Upper lobe of left lung (tissue), 6 donors: ENCODE measurements around the gene STIM2. TPM values are rescaled to one million over a fixed set of nuclear protein-coding genes. Genes with fewer than 3 reads are reported as not detected.
"Not testable (repeated sequence)": the region's sequence is repeated elsewhere in the genome, so short reads cannot be mapped to it uniquely, and the experiment has no call there.

Source experiments
- ATAC-seq, 2 donors: fragments of 200-7000 bp; cut with Tn5 transposase; one replicate each; pipeline ENCODE4 v1.9.1; 2022; ENCODE audit warnings: mild to moderate bottlenecking in 2 of 2, moderate library complexity in 2 of 2; ENCODE audit not compliant: low FRiP score in 2 of 2
- DNase-seq, 2 donors: peaks; one replicate each; pipeline ENCODE4 v3.0.0-alpha.2; 2019 to 2020
- H3K27ac ChIP-seq, 4 donors: fragments of 200-600 bp; sonication (generic); one replicate each; pipeline ENCODE4 v1.5.1; 2016 to 2019
- H3K27me3 ChIP-seq, 4 donors: fragments of 200-600 bp; sonication (generic); one replicate each; pipeline ENCODE4 v1.5.1; 2017 to 2019
- H3K36me3 ChIP-seq, 4 donors: fragments of 200-600 bp; sonication (generic); one replicate each; pipeline ENCODE4 v1.5.1; 2016 to 2019
- H3K4me1 ChIP-seq, 4 donors: fragments of 200-600 bp; sonication (generic); one replicate each; pipeline ENCODE4 v1.5.1; 2018 to 2019
- H3K4me3 ChIP-seq, 4 donors: fragments of 200-600 bp; sonication (generic); one replicate each; pipeline ENCODE4 v1.5.1; 2017 to 2019; ENCODE audit warnings: mild to moderate bottlenecking in 2 of 4, moderate library complexity in 1 of 4
- H3K9me3 ChIP-seq, 4 donors: fragments of 200-600 bp; sonication (generic); one replicate each; pipeline ENCODE4 v1.5.1; 2018 to 2019
- EP300 ChIP-seq, 4 donors: sonication (generic); formaldehyde crosslinking; IDR thresholded peaks; one replicate each; pipeline ENCODE4 v1.5.1; 2017; ENCODE audit warnings: antibody characterized with exemption in 4 of 4, control low read depth in 2 of 4
- POLR2A ChIP-seq, 4 donors: fragments of 450-650 bp; IDR thresholded peaks; one replicate each; pipeline ENCODE4 v1.5.1; 2016 to 2017; ENCODE audit warnings: antibody characterized with exemption in 4 of 4, mild to moderate bottlenecking in 2 of 4
- POLR2AphosphoS5 ChIP-seq, 2 donors: sonication (generic); formaldehyde crosslinking; IDR thresholded peaks; one replicate each; pipeline ENCODE4 v1.5.1; 2017; ENCODE audit warnings: antibody characterized with exemption in 2 of 2
- WGBS, 2 donors: methylation state at CpG; one replicate each; pipeline ENCODE4 v1.1.5; 2017 to 2018; 5-methylcytosine and 5-hydroxymethylcytosine counted together
- total RNA-seq, 6 donors: library from RNA; depleted of rRNA in 4 of 6; stranded (reverse); fragments of >200 nt in 4 of 6; gene quantifications; one replicate each; pipeline versions ENCODE4 v1.1.0 to v1.2.1, GENCODE V29; 2016 to 2021
- TF ChIP-seq, protein P1 (sequence below), 6 experiments: fragments of 450-650 bp in 4 of 6; fragments of 200-600 bp in 2 of 6; sonication (generic) in 2 of 6; IDR thresholded peaks; one replicate each; pipeline ENCODE4 v1.5.1; 2016 to 2019; ENCODE audit warnings: antibody characterized with exemption in 6 of 6
- donor health status: DM: no; HTN: no; CAD: no; lungs with moderate emphysema.
- donor health status: DM: no; HTN: yes; CAD: no; lungs with severe emphysema.

Gene STIM2
- total RNA-seq, 6 donors from 2014 or later = 21.6 to 54.3 (median 37.8) TPM

DNA sequence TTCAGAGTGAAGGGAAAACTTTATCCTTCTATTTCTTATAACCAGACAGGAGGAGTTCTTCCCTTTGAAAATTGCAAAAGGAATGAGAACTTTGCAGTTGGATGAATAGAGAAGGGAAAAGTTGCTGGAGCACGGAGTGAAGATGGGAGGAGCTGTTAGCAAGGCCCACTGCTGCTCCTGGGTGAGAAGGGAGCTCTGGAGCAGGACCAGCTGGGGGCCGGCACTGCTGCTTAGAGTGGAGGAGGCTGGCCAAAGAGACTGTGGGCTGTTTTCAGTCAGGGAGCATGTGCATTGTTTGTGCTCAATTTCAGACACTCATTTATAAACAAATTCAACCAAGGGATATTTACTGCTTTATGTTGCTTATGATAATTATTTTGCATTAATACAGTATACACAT is 164.2 kb downstream of the STIM2 start:
- Histone ChIP-seq H3K9me3 (no peaks in the 10 kb centered on the region), H3K27ac (no peak overlapping the region), H3K4me3 (no peak overlapping the region), H3K4me1 (peaks cover 0 to 2% (median 0%) of the 10 kb centered on the region in 4 donors), H3K36me3 (peaks cover 5 to 23% (median 14%) of the 10 kb centered on the region in 4 donors), H3K27me3 (no peaks in the 10 kb centered on the region)
- TF ChIP-seq POLR2AphosphoS5 (IDR thresholded peaks at IDR 0.05) (no peak), EP300 (IDR thresholded peaks at IDR 0.05) (no peak), POLR2A (IDR thresholded peaks at IDR 0.05) (no peak)
- TF ChIP-seq, protein P1, sequence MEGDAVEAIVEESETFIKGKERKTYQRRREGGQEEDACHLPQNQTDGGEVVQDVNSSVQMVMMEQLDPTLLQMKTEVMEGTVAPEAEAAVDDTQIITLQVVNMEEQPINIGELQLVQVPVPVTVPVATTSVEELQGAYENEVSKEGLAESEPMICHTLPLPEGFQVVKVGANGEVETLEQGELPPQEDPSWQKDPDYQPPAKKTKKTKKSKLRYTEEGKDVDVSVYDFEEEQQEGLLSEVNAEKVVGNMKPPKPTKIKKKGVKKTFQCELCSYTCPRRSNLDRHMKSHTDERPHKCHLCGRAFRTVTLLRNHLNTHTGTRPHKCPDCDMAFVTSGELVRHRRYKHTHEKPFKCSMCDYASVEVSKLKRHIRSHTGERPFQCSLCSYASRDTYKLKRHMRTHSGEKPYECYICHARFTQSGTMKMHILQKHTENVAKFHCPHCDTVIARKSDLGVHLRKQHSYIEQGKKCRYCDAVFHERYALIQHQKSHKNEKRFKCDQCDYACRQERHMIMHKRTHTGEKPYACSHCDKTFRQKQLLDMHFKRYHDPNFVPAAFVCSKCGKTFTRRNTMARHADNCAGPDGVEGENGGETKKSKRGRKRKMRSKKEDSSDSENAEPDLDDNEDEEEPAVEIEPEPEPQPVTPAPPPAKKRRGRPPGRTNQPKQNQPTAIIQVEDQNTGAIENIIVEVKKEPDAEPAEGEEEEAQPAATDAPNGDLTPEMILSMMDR (IDR thresholded peaks at IDR 0.05) = no peak
- 61 to 74% methylated on average over 2 of the region's 2 CpGs for WGBS, 2 donors
- ATAC-seq (no peak), DNase-seq (no peak)

DNA sequence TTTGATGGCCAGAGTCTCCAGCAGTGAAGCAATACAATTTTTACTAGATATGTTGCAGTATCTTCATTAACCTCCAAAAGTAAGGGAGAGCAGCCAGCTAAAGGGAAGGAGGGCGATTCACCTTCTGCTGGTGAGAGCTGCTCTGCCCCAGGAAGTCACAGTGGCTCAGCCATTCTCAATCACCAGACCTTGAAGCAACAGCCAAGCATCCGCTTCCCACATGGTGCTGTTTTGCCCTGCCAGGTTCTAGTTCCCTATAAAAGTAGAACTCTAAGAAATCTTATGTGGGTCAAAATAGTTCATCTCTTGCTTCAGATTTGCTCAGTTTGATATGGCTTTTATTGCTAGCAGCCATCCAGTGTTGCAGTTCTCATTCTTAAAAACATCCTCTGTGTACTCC is 166.8 kb downstream of the STIM2 start:
- Histone ChIP-seq H3K4me3 (no peak overlapping the region), H3K9me3 (no peaks in the 10 kb centered on the region), H3K27me3 (no peaks in the 10 kb centered on the region), H3K36me3 (peaks cover 4 to 12% (median 8%) of the 10 kb centered on the region in 4 donors), H3K27ac (no peak overlapping the region), H3K4me1 (peaks cover 0 to 2% (median 0%) of the 10 kb centered on the region in 4 donors)
- TF ChIP-seq, protein P1 (IDR thresholded peaks at IDR 0.05) = no peak
- TF ChIP-seq EP300 (IDR thresholded peaks at IDR 0.05) (no peak), POLR2AphosphoS5 (IDR thresholded peaks at IDR 0.05) (no peak), POLR2A (IDR thresholded peaks at IDR 0.05) (no peak)
- 85 to 92% methylated on average over 2 of the region's 2 CpGs for WGBS, 2 donors
- ATAC-seq = no peak
- DNase-seq = no peak

DNA sequence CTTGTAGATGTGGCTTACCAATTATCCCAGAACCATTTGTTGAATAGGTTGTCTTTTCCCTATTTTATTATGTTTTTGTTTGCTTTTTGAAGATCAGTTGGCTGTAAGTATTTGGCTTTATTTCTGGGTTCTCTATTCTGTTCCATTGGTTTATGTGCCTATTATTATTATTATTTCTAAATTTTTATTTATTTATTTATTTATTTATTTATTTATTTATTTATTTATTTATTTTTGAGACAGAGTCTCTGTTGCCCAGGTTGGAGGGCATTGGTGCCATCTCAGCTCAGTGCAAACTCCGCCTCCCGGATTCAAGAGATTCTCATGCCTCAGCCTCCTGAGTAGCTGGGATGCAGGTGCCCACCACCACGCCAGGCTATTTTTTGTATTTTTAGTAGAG is 174.5 kb downstream of the STIM2 start:
- not testable (repeated sequence) for ATAC-seq
- 59 to 97% methylated on average over 3 of the region's 3 CpGs for WGBS, 2 donors

DNA sequence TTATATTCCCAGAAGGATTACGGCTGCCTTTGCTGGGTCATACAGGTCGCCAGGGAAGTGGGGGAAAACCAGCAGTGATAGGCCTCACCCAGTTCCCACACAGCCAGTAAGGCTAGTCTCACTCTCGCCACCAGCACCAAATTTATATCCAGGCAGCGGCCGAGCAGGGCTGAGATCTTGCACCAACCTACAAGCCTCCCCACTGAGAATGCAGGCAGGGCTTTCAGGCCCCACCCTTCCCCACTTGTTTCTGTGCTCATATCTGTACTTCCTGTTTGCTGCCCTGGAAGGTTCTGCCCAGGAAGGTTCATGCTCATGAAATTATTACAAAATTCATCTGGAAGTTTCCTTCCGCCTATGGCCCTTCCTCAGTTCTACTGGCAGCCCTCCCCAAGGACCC is 179.7 kb downstream of the STIM2 start:
- H3K9me3 ChIP-seq = peaks cover 0 to 3% (median 0%) of the 10 kb centered on the region in 4 donors
- ATAC-seq (peak in 1 of 2 donors; percentile 66), DNase-seq (no peak)
- H3K27me3 ChIP-seq = no peaks in the 10 kb centered on the region
- H3K4me3 ChIP-seq = no peak overlapping the region
- no peaks in the 10 kb centered on the region for H3K36me3 ChIP-seq
- no peaks in the 10 kb centered on the region for H3K4me1 ChIP-seq
- TF ChIP-seq POLR2AphosphoS5 (IDR thresholded peaks at IDR 0.05) (no peak), POLR2A (IDR thresholded peaks at IDR 0.05) (no peak), EP300 (IDR thresholded peaks at IDR 0.05) (no peak)
- TF ChIP-seq, protein P1 (IDR thresholded peaks at IDR 0.05) = no peak
- 79 to 84% methylated on average over 6 of the region's 6 CpGs for WGBS, 2 donors
- no peak overlapping the region for H3K27ac ChIP-seq

More for the DNA sequence above, 174.5 kb downstream of the STIM2 start:
- H3K27ac ChIP-seq, H3K4me1 ChIP-seq, DNase-seq, H3K27me3 ChIP-seq, H3K36me3 ChIP-seq, H3K4me3 ChIP-seq, H3K9me3 ChIP-seq: not testable (repeated sequence)

DNA sequence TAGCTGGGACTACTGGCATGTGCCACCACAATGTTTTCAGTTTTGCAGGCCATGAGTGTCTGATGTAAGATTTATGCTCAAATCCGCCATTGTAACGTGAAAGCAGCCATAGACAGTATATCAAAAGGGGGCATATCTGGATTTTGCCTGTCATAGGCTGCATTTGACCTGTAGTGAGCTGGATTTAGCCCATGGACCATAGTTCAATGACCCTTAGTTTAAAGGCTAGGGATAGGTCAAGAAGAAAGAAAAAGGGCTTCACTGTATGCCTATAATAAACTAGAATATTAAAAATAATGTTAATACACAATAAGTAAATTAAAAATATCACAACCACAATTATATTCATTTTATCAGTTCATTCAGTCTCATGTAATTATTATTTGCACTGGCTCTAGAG is 181.8 kb downstream of the STIM2 start:
- no peak overlapping the region for H3K27ac ChIP-seq
- no peaks in the 10 kb centered on the region for H3K9me3 ChIP-seq
- no peak for TF ChIP-seq EP300 (IDR thresholded peaks at IDR 0.05)
- TF ChIP-seq POLR2AphosphoS5 (IDR thresholded peaks at IDR 0.05) = no peak
- TF ChIP-seq, protein P1 (IDR thresholded peaks at IDR 0.05) = no peak
- no peak for TF ChIP-seq POLR2A (IDR thresholded peaks at IDR 0.05)
- no peaks in the 10 kb centered on the region for H3K27me3 ChIP-seq
- DNase-seq (no peak), ATAC-seq (no peak)
- 97 to 100% methylated on average over 2 of the region's 2 CpGs for WGBS, 2 donors
- no peaks in the 10 kb centered on the region for H3K4me1 ChIP-seq
- no peak overlapping the region for H3K4me3 ChIP-seq
- no peaks in the 10 kb centered on the region for H3K36me3 ChIP-seq
